Measurements from ENCODE around the gene PCED1A.

Gene PCED1A

GRCh38 chr20:2794202-2794748, 46.2 kb downstream of the PCED1A start:
- WGBS = 95% methylated on average over 23 of the region's 23 CpGs

GRCh38 chr20:2793471-2793870, 47.0 kb downstream of the PCED1A start:
- 92% methylated on average over 6 of the region's 6 CpGs for WGBS
- Histone ChIP-seq H3K9me3 (ENCODE audit: insufficient read depth, low read depth, low read length) (no peaks in the 10 kb centered on the region), H3K4me3 (ENCODE audit: low read length) (no peak overlapping the region), H3K27ac (ENCODE audit: low read depth, low read length) (no peak overlapping the region), H3K9ac (ENCODE audit: low read depth, low read length) (no peak overlapping the region), H3K4me1 (ENCODE audit: insufficient read depth, low read length) (no peaks in the 10 kb centered on the region), H3K27me3 (ENCODE audit: insufficient read depth, low read length) (no peaks in the 10 kb centered on the region), H3K36me3 (ENCODE audit: insufficient read depth, low read length) (peaks cover 49% of the 10 kb centered on the region)

More at GRCh38 chr20:2794202-2794748, 46.2 kb downstream of the PCED1A start:
- Histone ChIP-seq H3K4me3 (ENCODE audit: low read length) (no peak overlapping the region), H3K27ac (ENCODE audit: low read depth, low read length) (no peak overlapping the region), H3K9me3 (ENCODE audit: insufficient read depth, low read depth, low read length) (no peaks in the 10 kb centered on the region), H3K27me3 (ENCODE audit: insufficient read depth, low read length) (no peaks in the 10 kb centered on the region; the same call in 1 of the 2 replicates), H3K4me1 (ENCODE audit: insufficient read depth, low read length) (peaks cover 3% of the 10 kb centered on the region; the same call in 1 of the 2 replicates), H3K9ac (ENCODE audit: low read depth, low read length) (no peak overlapping the region), H3K36me3 (ENCODE audit: insufficient read depth, low read length) (peaks cover 51% of the 10 kb centered on the region)
